Measurements from ENCODE around the gene NUDC.

NUDC gene

DNA sequence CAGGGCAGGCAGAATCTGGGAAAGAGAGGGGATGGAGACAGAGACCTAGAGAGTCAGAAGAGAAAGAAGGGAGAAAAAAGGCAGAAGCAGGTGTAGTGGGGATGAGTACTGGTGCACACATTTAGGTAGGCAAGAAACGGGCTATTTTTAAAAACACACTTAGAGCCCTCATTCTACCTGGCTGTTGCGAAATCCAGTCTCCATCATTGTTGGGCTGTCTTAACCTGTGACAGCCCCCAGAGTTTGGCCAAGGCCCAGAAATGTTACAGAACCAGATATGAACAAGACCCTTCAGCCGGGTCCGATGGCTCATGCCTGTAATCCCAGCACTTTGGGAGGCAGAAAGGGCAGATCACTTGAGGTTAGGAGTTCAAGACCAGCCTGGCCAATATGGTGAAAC lies 51.3 kb downstream of the NUDC start:
- no peak for DNase-seq (ENCODE audit: low spot score)
- Histone ChIP-seq H3K27ac (no peak overlapping the region), H3K4me3 (no peak overlapping the region)
- TF ChIP-seq, protein P1, sequence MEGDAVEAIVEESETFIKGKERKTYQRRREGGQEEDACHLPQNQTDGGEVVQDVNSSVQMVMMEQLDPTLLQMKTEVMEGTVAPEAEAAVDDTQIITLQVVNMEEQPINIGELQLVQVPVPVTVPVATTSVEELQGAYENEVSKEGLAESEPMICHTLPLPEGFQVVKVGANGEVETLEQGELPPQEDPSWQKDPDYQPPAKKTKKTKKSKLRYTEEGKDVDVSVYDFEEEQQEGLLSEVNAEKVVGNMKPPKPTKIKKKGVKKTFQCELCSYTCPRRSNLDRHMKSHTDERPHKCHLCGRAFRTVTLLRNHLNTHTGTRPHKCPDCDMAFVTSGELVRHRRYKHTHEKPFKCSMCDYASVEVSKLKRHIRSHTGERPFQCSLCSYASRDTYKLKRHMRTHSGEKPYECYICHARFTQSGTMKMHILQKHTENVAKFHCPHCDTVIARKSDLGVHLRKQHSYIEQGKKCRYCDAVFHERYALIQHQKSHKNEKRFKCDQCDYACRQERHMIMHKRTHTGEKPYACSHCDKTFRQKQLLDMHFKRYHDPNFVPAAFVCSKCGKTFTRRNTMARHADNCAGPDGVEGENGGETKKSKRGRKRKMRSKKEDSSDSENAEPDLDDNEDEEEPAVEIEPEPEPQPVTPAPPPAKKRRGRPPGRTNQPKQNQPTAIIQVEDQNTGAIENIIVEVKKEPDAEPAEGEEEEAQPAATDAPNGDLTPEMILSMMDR (IDR thresholded peaks at IDR 0.05), result no peak

DNA sequence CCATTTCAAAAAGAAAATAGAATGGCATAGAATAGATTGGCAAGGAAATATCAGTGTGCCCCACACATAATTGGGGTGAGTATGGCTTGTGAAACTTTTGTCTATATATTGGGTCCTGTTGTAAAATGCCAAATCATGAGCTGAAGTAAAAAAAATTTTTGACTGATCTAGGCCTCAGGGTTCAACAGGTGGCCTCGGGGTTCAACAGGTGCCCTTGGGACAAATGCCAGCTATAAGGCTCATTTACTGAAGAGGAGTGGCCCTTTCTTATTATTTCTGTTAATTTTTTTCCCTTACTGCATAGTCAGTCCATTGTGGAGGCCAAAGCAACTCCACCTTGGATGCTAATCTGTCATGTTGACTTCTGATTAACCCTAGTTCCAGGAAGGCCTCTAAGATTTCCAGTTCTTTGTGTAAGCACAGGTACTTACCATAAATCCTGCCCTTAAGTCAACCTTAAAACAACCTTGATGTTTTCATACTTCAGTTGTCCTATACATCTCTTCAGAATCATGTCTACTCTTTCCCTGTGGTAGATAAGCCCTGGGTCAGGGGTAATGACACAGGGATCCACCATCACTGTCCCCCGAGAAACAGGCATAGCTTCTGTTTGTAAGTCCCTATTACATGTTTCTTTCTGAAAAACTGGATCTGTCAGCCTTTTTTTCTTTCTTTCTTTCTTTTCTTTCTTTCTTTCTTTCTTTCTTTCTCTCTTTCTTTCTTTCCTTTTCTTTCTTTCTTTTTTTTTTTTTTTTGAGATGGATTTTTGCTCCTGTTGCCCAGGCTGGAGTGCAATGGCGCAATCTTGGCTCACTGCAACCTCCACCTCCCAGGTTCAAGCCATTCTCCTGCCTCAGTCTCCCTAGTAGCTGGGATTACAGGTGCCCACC lies 55.3 kb downstream of the NUDC start:
- H3K27ac ChIP-seq, result no peak overlapping the region
- no peak overlapping the region for H3K4me3 ChIP-seq
- TF ChIP-seq, protein P1 (IDR thresholded peaks at IDR 0.05), result no peak
- no peak for DNase-seq (ENCODE audit: low spot score)

DNA sequence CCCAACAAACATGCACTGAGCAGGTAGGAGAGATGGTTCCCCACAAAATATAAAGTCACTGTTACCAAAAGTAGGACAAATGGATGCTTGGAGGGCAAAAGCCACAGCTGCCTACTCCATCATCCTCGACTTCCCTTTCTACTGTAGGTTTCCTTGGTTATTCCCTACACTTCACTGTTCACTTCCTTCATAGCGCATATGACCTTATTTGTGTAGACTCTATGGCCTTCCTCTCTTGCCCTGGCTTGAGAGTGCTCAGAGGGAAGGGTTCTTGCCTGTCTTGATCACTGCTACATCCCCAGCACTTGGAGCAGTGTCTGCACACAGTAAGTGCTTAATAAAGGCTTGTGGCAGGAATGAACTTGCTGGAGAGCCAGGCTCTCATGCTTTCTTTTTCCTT lies 57.4 kb downstream of the NUDC start:
- H3K4me3 ChIP-seq, result no peak overlapping the region
- no peak for DNase-seq (ENCODE audit: low spot score)
- no peak overlapping the region for H3K27ac ChIP-seq
- TF ChIP-seq, protein P1 (IDR thresholded peaks at IDR 0.05), result no peak

DNA sequence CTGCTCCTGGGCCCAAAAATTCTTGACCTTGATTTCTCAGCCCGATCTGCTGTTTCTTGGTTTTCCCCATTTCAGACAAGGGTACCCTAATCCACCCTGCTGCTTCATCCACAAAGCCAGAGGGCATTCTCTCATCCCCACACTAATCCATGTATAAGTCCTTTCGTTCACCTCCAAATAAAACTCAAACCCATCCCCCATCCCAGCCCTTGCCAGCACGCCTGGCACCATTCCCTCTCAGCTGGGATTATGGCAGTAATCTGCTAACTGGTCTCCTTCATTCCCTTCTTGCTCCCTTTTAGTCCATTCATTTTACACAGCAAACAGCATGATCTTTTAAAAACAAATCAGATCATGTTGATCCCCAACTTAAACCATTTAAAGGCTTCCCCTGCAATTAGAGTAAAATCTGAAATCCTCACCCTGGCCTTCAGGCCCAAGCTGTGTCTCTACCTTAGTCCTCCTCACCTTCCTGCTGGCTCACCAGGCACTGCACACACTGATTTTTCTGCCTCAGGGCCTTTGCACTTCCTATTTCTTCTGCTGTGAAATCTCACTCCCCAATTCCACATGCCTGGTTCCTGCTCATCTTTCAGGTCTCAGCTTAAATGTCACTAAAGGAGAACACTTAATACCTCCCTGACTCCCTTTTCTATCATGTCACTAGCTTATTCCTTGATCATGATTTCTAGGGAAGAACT lies 59.8 kb downstream of the NUDC start:
- H3K27ac ChIP-seq, result no peak overlapping the region
- DNase-seq (ENCODE audit: low spot score), result no peak
- TF ChIP-seq, protein P1 (IDR thresholded peaks at IDR 0.05), result no peak
- H3K4me3 ChIP-seq, result no peak overlapping the region

DNA sequence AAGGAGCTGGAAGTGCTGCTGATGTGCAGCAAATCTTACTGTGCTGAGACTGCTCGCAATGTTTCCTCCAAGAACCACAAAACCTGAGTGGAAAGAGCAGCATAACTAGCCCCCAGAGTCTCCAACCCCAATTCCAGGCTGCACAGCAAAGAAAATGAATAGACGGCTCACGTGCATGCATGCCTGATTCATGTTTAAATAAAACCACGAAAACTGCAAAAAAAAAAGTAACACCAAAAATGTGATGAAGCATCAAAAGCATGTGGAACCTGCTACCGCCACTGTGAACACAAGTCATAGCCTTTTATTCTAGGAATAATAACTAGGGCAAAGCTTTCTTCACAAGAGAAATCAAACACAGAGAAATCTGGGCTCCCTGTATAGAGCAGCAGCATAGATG lies 62.3 kb downstream of the NUDC start:
- TF ChIP-seq, protein P1 (IDR thresholded peaks at IDR 0.05), result no peak
- no peak overlapping the region for H3K27ac ChIP-seq

DNA sequence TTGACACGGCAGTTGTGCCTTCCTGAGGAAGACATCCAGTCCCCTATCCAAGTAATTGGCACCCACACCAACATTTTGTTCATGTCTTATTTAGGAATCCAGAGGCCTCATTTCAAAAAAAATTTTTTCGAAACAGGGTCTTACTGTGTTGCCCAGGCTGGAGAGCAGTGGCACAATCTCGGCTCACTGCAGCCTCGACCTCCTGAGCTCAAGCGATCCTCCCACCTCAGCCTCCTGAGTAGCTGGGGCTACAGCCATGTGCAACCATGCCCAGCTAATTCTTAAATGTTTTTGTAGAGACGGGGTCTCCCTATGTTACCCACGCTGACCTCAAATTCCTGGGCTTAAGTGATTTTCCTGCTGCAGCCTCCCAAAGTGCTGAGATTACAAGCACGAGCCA lies 62.7 kb downstream of the NUDC start:
- TF ChIP-seq, protein P1 (IDR thresholded peaks at IDR 0.05), result no peak

More for the DNA sequence above, 62.3 kb downstream of the NUDC start:
- DNase-seq (ENCODE audit: low spot score), result no peak
- no peak overlapping the region for H3K4me3 ChIP-seq

More for the DNA sequence above, 62.7 kb downstream of the NUDC start:
- H3K4me3 ChIP-seq, result no peak overlapping the region
- no peak for DNase-seq (ENCODE audit: low spot score)
- H3K27ac ChIP-seq, result no peak overlapping the region
